Rectal smooth muscle tissue (tissue), 1 donor: ENCODE measurements around the gene DPEP3.

Experiments used
- H3K27ac ChIP-seq: one replicate; pipeline ENCODE4 v1.7.0; 2013; ENCODE audit warnings: low read depth, low read length, inconsistent platforms
- H3K27me3 ChIP-seq: one replicate; pipeline ENCODE4 v1.7.0; 2013; ENCODE audit warnings: low read length; ENCODE audit not compliant: control insufficient read depth, insufficient read depth
- H3K36me3 ChIP-seq: one replicate; pipeline ENCODE4 v1.7.0; 2013; ENCODE audit warnings: low read length; ENCODE audit not compliant: control insufficient read depth, insufficient read depth
- H3K4me1 ChIP-seq: one replicate; pipeline ENCODE4 v1.7.0; 2013; ENCODE audit warnings: low read length; ENCODE audit not compliant: control insufficient read depth, insufficient read depth
- H3K4me3 ChIP-seq: one replicate; pipeline ENCODE4 v1.7.0; 2013; ENCODE audit warnings: low read length
- H3K9ac ChIP-seq: one replicate; pipeline ENCODE4 v1.7.0; 2013; ENCODE audit warnings: low read length

The DPEP3 gene

GRCh38 chr16:67936124-67936879 is 44.0 kb downstream of the DPEP3 start, which contains the start of gene PSMB10:
TSS of gene PSMB10 (minus strand) at chr16:67936850. CDS start at chr16:67936749, 101 bp downstream.
- peaks cover 3% of the 10 kb centered on the region for H3K36me3 ChIP-seq

GRCh38 chr16:67935402-67936123 is 44.7 kb downstream of the DPEP3 start:
- peak overlapping the region; percentile 81 for H3K27ac ChIP-seq

More at GRCh38 chr16:67936124-67936879, 44.0 kb downstream of the DPEP3 start, which contains the start of gene PSMB10:
- H3K27ac ChIP-seq, result peak within 1 kb of the TSS; percentile 81
- no peaks in the 10 kb centered on the region for H3K27me3 ChIP-seq
- peaks cover 9% of the 10 kb centered on the region for H3K4me1 ChIP-seq
- peak within 1 kb of the TSS; percentile 79 for H3K4me3 ChIP-seq
- H3K9ac ChIP-seq, result peak within 1 kb of the TSS; percentile 58

GRCh38 chr16:67935101-67935401 is 45.2 kb downstream of the DPEP3 start:
- peak overlapping the region; percentile 79 for H3K4me3 ChIP-seq
- H3K27me3 ChIP-seq, result no peaks in the 10 kb centered on the region
- H3K4me1 ChIP-seq, result peaks cover 9% of the 10 kb centered on the region
- peak overlapping the region; percentile 81 for H3K27ac ChIP-seq
- peaks cover 9% of the 10 kb centered on the region for H3K36me3 ChIP-seq
- no peak overlapping the region for H3K9ac ChIP-seq

More at GRCh38 chr16:67935402-67936123, 44.7 kb downstream of the DPEP3 start:
- Histone ChIP-seq H3K27me3 (no peaks in the 10 kb centered on the region), H3K4me1 (peaks cover 9% of the 10 kb centered on the region), H3K9ac (peak overlapping the region; percentile 58), H3K4me3 (peak overlapping the region; percentile 79), H3K36me3 (peaks cover 8% of the 10 kb centered on the region)

GRCh38 chr16:67934306-67935100 is 45.8 kb downstream of the DPEP3 start:
- Histone ChIP-seq H3K4me3 (peak overlapping the region; percentile 79), H3K27ac (peak overlapping the region; percentile 81), H3K9ac (no peak overlapping the region), H3K36me3 (peaks cover 9% of the 10 kb centered on the region), H3K27me3 (no peaks in the 10 kb centered on the region), H3K4me1 (peaks cover 9% of the 10 kb centered on the region)

GRCh38 chr16:67933805-67934204 is 46.5 kb downstream of the DPEP3 start:
- Histone ChIP-seq H3K4me3 (no peak overlapping the region), H3K27me3 (no peaks in the 10 kb centered on the region), H3K36me3 (peaks cover 9% of the 10 kb centered on the region), H3K27ac (no peak overlapping the region), H3K4me1 (peaks cover 9% of the 10 kb centered on the region), H3K9ac (no peak overlapping the region)

GRCh38 chr16:67932462-67932840 is 47.8 kb downstream of the DPEP3 start:
- peaks cover 9% of the 10 kb centered on the region for H3K4me1 ChIP-seq
- no peak overlapping the region for H3K4me3 ChIP-seq
- peaks cover 9% of the 10 kb centered on the region for H3K36me3 ChIP-seq
- H3K27ac ChIP-seq, result no peak overlapping the region
- H3K9ac ChIP-seq, result no peak overlapping the region
- no peaks in the 10 kb centered on the region for H3K27me3 ChIP-seq

GRCh38 chr16:67931712-67932461 is 48.4 kb downstream of the DPEP3 start, which contains the start of gene CTRL:
TSS of gene CTRL (minus strand) at chr16:67931862. CDS start at chr16:67931852, 10 bp downstream.
- peaks cover 9% of the 10 kb centered on the region for H3K36me3 ChIP-seq
- H3K4me1 ChIP-seq, result peaks cover 9% of the 10 kb centered on the region
- no peak within 1 kb of the TSS for H3K27ac ChIP-seq
- H3K4me3 ChIP-seq, result no peak within 1 kb of the TSS
- no peak within 1 kb of the TSS for H3K9ac ChIP-seq
- no peaks in the 10 kb centered on the region for H3K27me3 ChIP-seq

GRCh38 chr16:67930678-67931211 is 49.6 kb downstream of the DPEP3 start:
- H3K27ac ChIP-seq, result no peak overlapping the region
- peaks cover 9% of the 10 kb centered on the region for H3K36me3 ChIP-seq
- no peak overlapping the region for H3K9ac ChIP-seq
- H3K27me3 ChIP-seq, result no peaks in the 10 kb centered on the region
- H3K4me1 ChIP-seq, result peaks cover 9% of the 10 kb centered on the region
- no peak overlapping the region for H3K4me3 ChIP-seq

GRCh38 chr16:67930191-67930590 is 50.1 kb downstream of the DPEP3 start:
- Histone ChIP-seq H3K36me3 (peaks cover 9% of the 10 kb centered on the region), H3K4me1 (peaks cover 6% of the 10 kb centered on the region), H3K27ac (no peak overlapping the region), H3K9ac (no peak overlapping the region), H3K4me3 (no peak overlapping the region), H3K27me3 (no peaks in the 10 kb centered on the region)

GRCh38 chr16:67928561-67929364 is 51.5 kb downstream of the DPEP3 start:
- H3K36me3 ChIP-seq, result peaks cover 9% of the 10 kb centered on the region
- H3K27ac ChIP-seq, result no peak overlapping the region
- H3K27me3 ChIP-seq, result no peaks in the 10 kb centered on the region
- no peak overlapping the region for H3K9ac ChIP-seq
- no peaks in the 10 kb centered on the region for H3K4me1 ChIP-seq
- no peak overlapping the region for H3K4me3 ChIP-seq

GRCh38 chr16:67928147-67928546 is 52.2 kb downstream of the DPEP3 start:
- Histone ChIP-seq H3K4me1 (no peaks in the 10 kb centered on the region), H3K9ac (no peak overlapping the region), H3K27ac (no peak overlapping the region)

More at GRCh38 chr16:67928147-67928546, 52.2 kb downstream of the DPEP3 start:
- no peaks in the 10 kb centered on the region for H3K27me3 ChIP-seq
- H3K4me3 ChIP-seq, result no peak overlapping the region
- peaks cover 9% of the 10 kb centered on the region for H3K36me3 ChIP-seq
